Prostate gland (tissue), 1 donor: ENCODE data around the gene SNRNP27.

Experiments used
- POLR2A ChIP-seq: fragments of 450-650 bp; IDR thresholded peaks from one replicate; pipeline ENCODE4 v1.6.1; 2016; ENCODE audit warnings: antibody characterized with exemption, mild to moderate bottlenecking
- POLR2AphosphoS5 ChIP-seq: sonication (generic); formaldehyde crosslinking; IDR thresholded peaks from one replicate; pipeline ENCODE4 v1.6.1; 2017; ENCODE audit warnings: antibody characterized with exemption

DNA sequence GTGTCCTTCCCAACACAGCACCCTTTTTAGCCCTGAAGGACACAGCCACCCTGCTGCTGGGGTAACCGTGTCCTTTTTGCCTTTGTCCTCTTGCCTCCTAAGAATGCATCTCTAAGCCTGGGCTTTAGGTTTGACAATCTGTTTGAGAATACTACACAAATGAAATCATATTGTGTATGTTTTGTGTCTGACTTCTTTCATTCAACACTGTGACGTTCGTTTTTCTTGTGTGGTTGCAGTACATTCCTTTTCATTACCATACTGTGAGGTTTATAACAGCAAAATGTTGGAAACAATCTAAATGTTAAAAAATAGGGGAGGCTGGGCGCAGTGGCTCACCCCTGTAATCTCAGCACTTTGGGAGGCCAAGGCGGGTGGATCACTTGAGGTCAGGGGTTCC lies 56.5 kb downstream of the SNRNP27 start:
- TF ChIP-seq POLR2AphosphoS5 (no peak), POLR2A (no peak)
